Measurements from ENCODE around the gene CARD11.

- no peak for TF ChIP-seq CTCF (IDR thresholded peaks at IDR 0.05)
- no peak for TF ChIP-seq TAF1 (IDR thresholded peaks at IDR 0.05; ENCODE audit: borderline replicate concordance, low read depth, low read length)
- TF ChIP-seq MAX (IDR thresholded peaks at IDR 0.05; ENCODE audit: low read depth) = no peak
- no peak for TF ChIP-seq CHD2 (IDR thresholded peaks at IDR 0.05; ENCODE audit: low read length, partially characterized antibody)
- TF ChIP-seq REST (IDR thresholded peaks at IDR 0.05; ENCODE audit: low read depth, low read length) = no peak
- TF ChIP-seq EZH2phosphoT487 (IDR thresholded peaks at IDR 0.05; ENCODE audit: borderline replicate concordance, low read depth) = no peak
- TF ChIP-seq SIN3A (IDR thresholded peaks at IDR 0.05; ENCODE audit: borderline replicate concordance, low read depth, low read length) = no peak
- TF ChIP-seq TCF12 (IDR thresholded peaks at IDR 0.05) = no peak
- TF ChIP-seq RAD21 (IDR thresholded peaks at IDR 0.05; ENCODE audit: low read length) = no peak
- TF ChIP-seq MXI1 (IDR thresholded peaks at IDR 0.05; ENCODE audit: low read depth, low read length) = no peak
- no peak for TF ChIP-seq POLR2AphosphoS5 (IDR thresholded peaks at IDR 0.05; ENCODE audit: low read depth, low read length)
- TF ChIP-seq GABPA (IDR thresholded peaks at IDR 0.05; ENCODE audit: low read depth) = no peak
- no peak for TF ChIP-seq USF2 (IDR thresholded peaks at IDR 0.05; ENCODE audit: borderline replicate concordance, low read depth, low read length)
- no peak for TF ChIP-seq USF1 (IDR thresholded peaks at IDR 0.05; ENCODE audit: borderline replicate concordance, low read depth)
Measured at GRCh38 chr7:2983586-2983985, 60.1 kb downstream of the CARD11 start.

Measured in SK-N-SH (cell line).